KMS-11 (cell line): ENCODE results near the gene IL2RG.
A peak's percentile ranks its signal among the peaks of the same experiment; 100 is the strongest.

Experiments used
- H2AFZ ChIP-seq: fragments of 200-600 bp; sonication (generic); 2 replicates; pipeline ENCODE4 v1.6.1; 2016; ENCODE audit warnings: antibody characterized with exemption, mixed run types, low read depth
- H3K27ac ChIP-seq: fragments of 200-600 bp; sonication (generic); 2 replicates; pipeline ENCODE4 v1.6.1; 2016; ENCODE audit warnings: mild to moderate bottlenecking, mixed run types
- H3K27me3 ChIP-seq: fragments of 200-600 bp; sonication (generic); 2 replicates; pipeline ENCODE4 v1.6.1; 2017; ENCODE audit warnings: mild to moderate bottlenecking, low read depth, mixed run types, moderate library complexity; ENCODE audit not compliant: insufficient read depth
- H3K36me3 ChIP-seq: fragments of 200-600 bp; sonication (generic); 2 replicates; pipeline ENCODE4 v1.6.1; 2017; ENCODE audit warnings: mild to moderate bottlenecking, mixed run types; ENCODE audit not compliant: insufficient read depth
- H3K4me1 ChIP-seq: fragments of 200-600 bp; sonication (generic); 2 replicates; pipeline ENCODE4 v1.6.1; 2016; ENCODE audit warnings: mild to moderate bottlenecking, low read depth, mixed run types; ENCODE audit not compliant: poor library complexity, severe bottlenecking
- H3K4me2 ChIP-seq: fragments of 200-600 bp; sonication (generic); 2 replicates; pipeline ENCODE4 v1.7.0; 2016; ENCODE audit warnings: mild to moderate bottlenecking, mixed run types
- H3K4me3 ChIP-seq: fragments of 200-600 bp; sonication (generic); IDR thresholded peaks from 2 replicates; pipeline ENCODE4 v1.6.1; 2017; ENCODE audit warnings: low read depth, low read length, mixed read lengths; ENCODE audit not compliant: insufficient read depth
- H3K79me2 ChIP-seq: fragments of 200-600 bp; sonication (generic); 2 replicates; pipeline ENCODE4 v1.6.1; 2016; ENCODE audit warnings: low read depth, mixed run types; ENCODE audit not compliant: insufficient read depth
- H3K9ac ChIP-seq: fragments of 200-600 bp; sonication (generic); 2 replicates; pipeline ENCODE4 v1.6.1; 2016; ENCODE audit warnings: mild to moderate bottlenecking, mixed run types
- H4K20me1 ChIP-seq: fragments of 200-600 bp; sonication (generic); 2 replicates; pipeline ENCODE4 v1.6.1; 2016; ENCODE audit warnings: mild to moderate bottlenecking, mixed run types; ENCODE audit not compliant: insufficient read depth
- CTCF ChIP-seq: fragments of 200-600 bp; sonication (generic); conservative IDR thresholded peaks from 2 replicates; pipeline ENCODE4 v1.6.1; 2017; ENCODE audit warnings: low read depth, mild to moderate bottlenecking, antibody characterized with exemption, low read length, moderate library complexity, mixed read lengths

The IL2RG gene

DNA sequence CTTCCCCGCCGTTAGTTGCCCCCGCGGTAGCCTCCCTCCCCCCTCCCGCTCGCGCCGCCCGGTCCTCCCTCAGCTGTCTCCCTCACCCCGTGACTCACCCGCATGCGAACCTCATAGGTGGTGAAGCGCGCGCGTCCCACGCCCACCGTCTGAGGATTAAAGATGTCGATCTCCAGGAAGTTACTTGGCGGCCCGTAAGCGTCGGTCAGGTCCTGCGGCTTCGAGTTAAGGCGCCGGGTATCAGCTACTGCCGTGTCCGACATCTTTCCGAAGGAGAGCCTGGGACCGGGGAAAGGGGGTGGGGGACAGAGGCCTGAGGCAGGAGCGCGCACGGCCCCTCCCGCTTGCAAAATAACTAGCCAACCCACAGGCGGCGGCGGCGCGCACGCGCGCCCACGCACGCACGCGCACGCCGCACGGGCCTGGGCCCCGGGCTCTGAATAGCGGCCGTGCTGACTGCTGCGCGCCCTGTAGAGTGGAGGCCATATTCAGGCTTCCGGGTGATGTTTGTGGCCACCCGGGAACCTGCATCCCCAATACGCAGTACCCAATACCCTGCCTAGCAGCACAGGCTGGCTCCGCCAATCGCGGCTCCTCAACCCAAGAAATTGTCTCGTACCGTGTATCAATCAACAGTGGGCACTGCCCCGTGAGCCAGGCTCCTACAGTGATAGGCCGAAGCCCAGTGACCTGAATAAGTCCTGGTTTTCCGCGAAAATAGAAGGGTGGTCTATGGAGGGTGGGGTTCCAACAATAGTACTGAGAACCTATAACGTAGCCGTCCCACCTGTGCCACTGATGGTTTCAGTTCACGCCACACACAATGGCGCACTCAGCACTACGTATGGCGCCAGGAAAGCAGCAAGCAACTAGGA is 43.1 kb downstream of the IL2RG start, which contains the start of gene SNX12:
TSS of gene SNX12 (minus strand) at position 291 of the 875 bp plus-strand sequence. CDS start at position 263, 28 bp downstream.
- Histone ChIP-seq H3K79me2 (peaks cover 20% of the 10 kb centered on the region), H4K20me1 (no peaks in the 10 kb centered on the region), H3K27ac (peak within 1 kb of the TSS; percentile 34; the same call in 1 of the 2 replicates)

GRCh38 chrX:71067712-71068043 is 43.7 kb downstream of the IL2RG start:
- H3K79me2 ChIP-seq = peaks cover 20% of the 10 kb centered on the region

More for the DNA sequence above, 43.1 kb downstream of the IL2RG start, which contains the start of gene SNX12:
- no peak for TF ChIP-seq CTCF
- Histone ChIP-seq H3K4me3 (peak within 1 kb of the TSS; percentile 47), H3K27me3 (no peaks in the 10 kb centered on the region), H3K4me1 (peaks cover 11% of the 10 kb centered on the region), H3K4me2 (peak within 1 kb of the TSS; percentile 94), H2AFZ (peak within 1 kb of the TSS; percentile 98), H3K9ac (peak within 1 kb of the TSS; percentile 47), H3K36me3 (no peaks in the 10 kb centered on the region)

GRCh38 chrX:71067089-71067488 is 44.3 kb downstream of the IL2RG start:
- no peak for TF ChIP-seq CTCF
- Histone ChIP-seq H3K4me2 (peak overlapping the region; percentile 94), H3K36me3 (no peaks in the 10 kb centered on the region), H3K79me2 (peaks cover 20% of the 10 kb centered on the region), H3K4me3 (peak overlapping the region; percentile 7), H3K27me3 (no peaks in the 10 kb centered on the region), H2AFZ (0 out of 2 replicates have a peak overlapping the region, but pooled peaks have one; percentile 71), H4K20me1 (no peaks in the 10 kb centered on the region), H3K9ac (peak overlapping the region; percentile 47; the same call in 1 of the 2 replicates), H3K27ac (no peak overlapping the region), H3K4me1 (peaks cover 11% of the 10 kb centered on the region)

More at GRCh38 chrX:71067712-71068043, 43.7 kb downstream of the IL2RG start:
- Histone ChIP-seq H3K27me3 (no peaks in the 10 kb centered on the region), H3K4me3 (peak overlapping the region; percentile 47), H3K36me3 (no peaks in the 10 kb centered on the region), H2AFZ (peak overlapping the region; percentile 71; the same call in 1 of the 2 replicates), H3K4me2 (peak overlapping the region; percentile 94), H3K27ac (no peak overlapping the region; the same call in 1 of the 2 replicates), H3K9ac (peak overlapping the region; percentile 47; the same call in 1 of the 2 replicates), H3K4me1 (peaks cover 11% of the 10 kb centered on the region), H4K20me1 (no peaks in the 10 kb centered on the region)
- TF ChIP-seq CTCF = no peak

GRCh38 chrX:71060127-71060526 is 51.2 kb downstream of the IL2RG start:
- Histone ChIP-seq H3K9ac (no peak overlapping the region), H3K4me3 (no peak overlapping the region), H3K27me3 (no peaks in the 10 kb centered on the region), H3K4me1 (no peaks in the 10 kb centered on the region), H3K4me2 (no peak overlapping the region), H3K36me3 (no peaks in the 10 kb centered on the region), H3K27ac (no peak overlapping the region), H2AFZ (no peak overlapping the region), H3K79me2 (peaks cover 8% of the 10 kb centered on the region; the same call in 1 of the 2 replicates), H4K20me1 (no peaks in the 10 kb centered on the region)
- no peak for TF ChIP-seq CTCF
